Sigmoid colon (tissue), 7 donors: ENCODE data around the gene CTBP2. TPM values are rescaled to one million over a fixed set of nuclear protein-coding genes. Genes with fewer than 3 reads are reported as not detected.
A peak's percentile ranks its signal among the peaks of the same experiment; 100 is the strongest.

Experiments used
- DNase-seq: peaks from one replicate; pipeline ENCODE4 v3.0.0-alpha.2; 2019
- H3K27ac ChIP-seq, 4 donors: fragments of 200-600 bp; sonication (generic); one replicate each; pipeline ENCODE4 v1.5.1; 2016 to 2019; ENCODE audit warnings: mild to moderate bottlenecking in 1 of 4
- H3K27me3 ChIP-seq, 3 donors: fragments of 200-600 bp; sonication (generic); one replicate each; pipeline ENCODE4 v1.5.1; 2019; ENCODE audit warnings: mild to moderate bottlenecking in 1 of 3
- H3K36me3 ChIP-seq, 4 donors: fragments of 200-600 bp; sonication (generic); one replicate each; pipeline ENCODE4 v1.5.1; 2016 to 2019
- H3K4me1 ChIP-seq, 4 donors: fragments of 200-600 bp; sonication (generic); one replicate each; pipeline ENCODE4 v1.5.1; 2017 to 2019
- H3K4me3 ChIP-seq, 4 donors: fragments of 200-600 bp; sonication (generic); one replicate each; pipeline ENCODE4 v1.5.1; 2017 to 2019; ENCODE audit warnings: mild to moderate bottlenecking in 2 of 4, moderate library complexity in 1 of 4
- H3K9me3 ChIP-seq, 4 donors: fragments of 200-600 bp in 3 of 4; sonication (generic) in 3 of 4; one replicate each; pipeline versions ENCODE4 v1.5.1 to v1.6.1; 2013 to 2019
- EP300 ChIP-seq, 4 donors: sonication (generic); formaldehyde crosslinking; IDR thresholded peaks; one replicate each; pipeline ENCODE4 v1.6.1; 2017; ENCODE audit warnings: antibody characterized with exemption in 4 of 4
- POLR2A ChIP-seq, 2 donors: fragments of 450-650 bp; IDR thresholded peaks; one replicate each; pipeline ENCODE4 v1.6.1; 2016; ENCODE audit warnings: antibody characterized with exemption in 2 of 2, mild to moderate bottlenecking in 2 of 2, moderate library complexity in 2 of 2
- POLR2AphosphoS5 ChIP-seq, 4 donors: sonication (generic); formaldehyde crosslinking; IDR thresholded peaks; one replicate each; pipeline ENCODE4 v1.6.1; 2017; ENCODE audit warnings: antibody characterized with exemption in 4 of 4
- WGBS, 2 donors: extraction: QIAGEN DNeasy Blood & Tissue Kit; methylation state at CpG; one replicate each; pipeline ENCODE4 v1.1.7; 2013; 5-methylcytosine and 5-hydroxymethylcytosine counted together
- intact Hi-C: fragments of 100-400 bp; cut with DNase I; formaldehyde crosslinking; loops from one replicate; pipeline ENCODE4 v1.15.1; 2023
- polyA plus RNA-seq, 3 donors: library from polyadenylated mRNA; stranded (reverse); fragments of 200-250 nt; gene quantifications; one replicate each; pipeline ENCODE4 v1.2.3, GENCODE V29; 2013
- total RNA-seq, 4 donors: library from RNA; depleted of rRNA; stranded (reverse); fragments of >200 nt; gene quantifications; one replicate each; pipeline ENCODE4 v1.1.0, GENCODE V29; 2016
- TF ChIP-seq, protein P1 (sequence below), 4 experiments: fragments of 450-650 bp in 3 of 4; fragments of 200-600 bp in 1 of 4; IDR thresholded peaks; one replicate each; pipeline ENCODE4 v1.5.1; 2016 to 2019; ENCODE audit warnings: antibody characterized with exemption in 4 of 4, mild to moderate bottlenecking in 3 of 4, moderate library complexity in 2 of 4
- donor health status: healthy with polysubstance abuse.
- donor health status: Bipolar disorder and iron deficiency.
- donor health status: healthy.

The CTBP2 gene
- total and polyA plus RNA-seq, 7 donors: 31.2 to 62.4 (median 52.0) TPM

DNA sequence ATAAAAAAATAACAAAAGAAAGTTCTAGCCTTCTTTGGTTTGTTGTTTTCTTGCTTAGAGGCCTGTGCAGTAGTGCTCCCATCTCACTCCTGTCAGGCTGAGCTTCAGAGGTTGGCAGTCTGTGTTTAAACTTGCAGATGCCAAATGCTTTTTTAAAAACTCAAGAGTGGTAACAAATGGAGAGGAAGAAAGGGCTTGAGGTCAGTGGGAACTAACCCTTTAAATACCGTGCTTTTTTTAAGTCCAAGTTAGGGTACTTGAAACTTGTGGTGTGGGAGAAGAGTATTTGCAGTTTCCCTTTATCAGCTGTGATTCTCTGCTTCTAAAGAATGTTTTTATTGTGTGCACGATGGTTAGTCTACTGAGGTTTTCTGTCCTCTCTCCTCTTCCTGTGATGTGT lies 189.1 kb downstream of the CTBP2 start:
- no peak for TF ChIP-seq POLR2A (IDR thresholded peaks at IDR 0.05)
- TF ChIP-seq, protein P1, sequence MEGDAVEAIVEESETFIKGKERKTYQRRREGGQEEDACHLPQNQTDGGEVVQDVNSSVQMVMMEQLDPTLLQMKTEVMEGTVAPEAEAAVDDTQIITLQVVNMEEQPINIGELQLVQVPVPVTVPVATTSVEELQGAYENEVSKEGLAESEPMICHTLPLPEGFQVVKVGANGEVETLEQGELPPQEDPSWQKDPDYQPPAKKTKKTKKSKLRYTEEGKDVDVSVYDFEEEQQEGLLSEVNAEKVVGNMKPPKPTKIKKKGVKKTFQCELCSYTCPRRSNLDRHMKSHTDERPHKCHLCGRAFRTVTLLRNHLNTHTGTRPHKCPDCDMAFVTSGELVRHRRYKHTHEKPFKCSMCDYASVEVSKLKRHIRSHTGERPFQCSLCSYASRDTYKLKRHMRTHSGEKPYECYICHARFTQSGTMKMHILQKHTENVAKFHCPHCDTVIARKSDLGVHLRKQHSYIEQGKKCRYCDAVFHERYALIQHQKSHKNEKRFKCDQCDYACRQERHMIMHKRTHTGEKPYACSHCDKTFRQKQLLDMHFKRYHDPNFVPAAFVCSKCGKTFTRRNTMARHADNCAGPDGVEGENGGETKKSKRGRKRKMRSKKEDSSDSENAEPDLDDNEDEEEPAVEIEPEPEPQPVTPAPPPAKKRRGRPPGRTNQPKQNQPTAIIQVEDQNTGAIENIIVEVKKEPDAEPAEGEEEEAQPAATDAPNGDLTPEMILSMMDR (IDR thresholded peaks at IDR 0.05): no peak
- TF ChIP-seq EP300 (IDR thresholded peaks at IDR 0.05): no peak
- no peak for TF ChIP-seq POLR2AphosphoS5 (IDR thresholded peaks at IDR 0.05)
- 47 to 58% methylated on average over 2 of the region's 2 CpGs for WGBS, 2 donors
- DNase-seq: no peak
- Histone ChIP-seq H3K27me3 (no peaks in the 10 kb centered on the region), H3K4me1 (peaks cover 0 to 26% (median 13%) of the 10 kb centered on the region in 4 donors), H3K9me3 (no peaks in the 10 kb centered on the region), H3K36me3 (peaks cover 0 to 60% (median 9%) of the 10 kb centered on the region in 4 donors), H3K27ac (peak overlapping the region; percentile 47 to 55 (median 50)), H3K4me3 (no peak overlapping the region)
- intact Hi-C loops: no loop called here

DNA sequence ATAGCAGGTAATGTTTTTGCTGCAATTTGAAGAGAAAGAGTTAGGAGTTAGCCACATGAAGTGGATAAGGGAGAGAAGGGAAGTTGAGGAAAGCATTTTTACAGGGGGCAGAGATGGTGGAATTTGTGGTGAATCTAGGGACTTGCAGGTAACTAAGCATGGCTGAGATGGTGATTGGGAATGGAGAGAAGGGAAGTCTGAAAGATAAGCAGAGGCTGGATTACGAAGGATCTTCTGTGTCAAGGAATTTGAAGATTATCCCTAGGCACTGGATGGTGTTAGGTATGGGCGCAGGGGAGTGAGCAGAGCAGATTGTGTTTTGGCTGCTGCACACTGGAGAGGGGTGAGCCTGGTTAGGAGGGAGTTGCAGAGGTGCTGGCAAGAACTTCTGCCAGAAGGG lies 193.1 kb downstream of the CTBP2 start:
- DNase-seq: no peak
- peaks cover 0 to 34% (median 9%) of the 10 kb centered on the region in 4 donors for H3K36me3 ChIP-seq
- no peaks in the 10 kb centered on the region for H3K27me3 ChIP-seq
- H3K27ac ChIP-seq: no peak overlapping the region
- H3K4me1 ChIP-seq: peaks cover 0 to 41% (median 24%) of the 10 kb centered on the region in 4 donors
- no peak for TF ChIP-seq EP300 (IDR thresholded peaks at IDR 0.05)
- no peak for TF ChIP-seq POLR2AphosphoS5 (IDR thresholded peaks at IDR 0.05)
- no peak for TF ChIP-seq POLR2A (IDR thresholded peaks at IDR 0.05)
- TF ChIP-seq, protein P1 (IDR thresholded peaks at IDR 0.05): no peak
- WGBS, 2 donors: 95% methylated on average over 2 of the region's 2 CpGs
- H3K9me3 ChIP-seq: no peaks in the 10 kb centered on the region
- intact Hi-C loops: no loop called here
- H3K4me3 ChIP-seq: no peak overlapping the region

DNA sequence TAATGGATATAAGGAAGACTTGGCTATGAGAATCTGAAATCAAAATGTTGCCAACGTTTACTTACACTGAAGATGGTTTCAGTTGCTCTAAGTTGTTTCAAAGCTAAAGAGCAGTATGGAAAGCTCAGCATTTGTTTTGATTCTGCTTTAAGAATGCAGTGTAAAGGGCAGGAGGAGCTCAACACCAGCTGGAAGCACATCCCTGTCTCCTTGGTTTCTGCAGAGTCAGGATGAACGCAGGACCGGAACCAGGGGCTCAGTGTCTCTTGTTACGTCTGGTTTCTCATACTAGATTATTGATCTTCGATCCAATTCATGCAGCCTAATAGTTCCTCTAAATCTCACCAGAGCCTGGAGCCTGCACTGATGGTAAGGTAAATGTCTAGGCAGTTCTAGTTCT lies 194.4 kb downstream of the CTBP2 start:
- 86 to 87% methylated on average over 5 of the region's 5 CpGs for WGBS, 2 donors
- Histone ChIP-seq H3K36me3 (peaks cover 0 to 34% (median 9%) of the 10 kb centered on the region in 4 donors), H3K4me3 (no peak overlapping the region), H3K27ac (no peak overlapping the region), H3K9me3 (no peaks in the 10 kb centered on the region), H3K4me1 (peaks cover 0 to 31% (median 22%) of the 10 kb centered on the region in 4 donors), H3K27me3 (no peaks in the 10 kb centered on the region)
- DNase-seq: no peak
- intact Hi-C loops: no loop called here
- TF ChIP-seq, protein P1 (IDR thresholded peaks at IDR 0.05): no peak
- TF ChIP-seq EP300 (IDR thresholded peaks at IDR 0.05) (no peak), POLR2AphosphoS5 (IDR thresholded peaks at IDR 0.05) (no peak), POLR2A (IDR thresholded peaks at IDR 0.05) (no peak)

DNA sequence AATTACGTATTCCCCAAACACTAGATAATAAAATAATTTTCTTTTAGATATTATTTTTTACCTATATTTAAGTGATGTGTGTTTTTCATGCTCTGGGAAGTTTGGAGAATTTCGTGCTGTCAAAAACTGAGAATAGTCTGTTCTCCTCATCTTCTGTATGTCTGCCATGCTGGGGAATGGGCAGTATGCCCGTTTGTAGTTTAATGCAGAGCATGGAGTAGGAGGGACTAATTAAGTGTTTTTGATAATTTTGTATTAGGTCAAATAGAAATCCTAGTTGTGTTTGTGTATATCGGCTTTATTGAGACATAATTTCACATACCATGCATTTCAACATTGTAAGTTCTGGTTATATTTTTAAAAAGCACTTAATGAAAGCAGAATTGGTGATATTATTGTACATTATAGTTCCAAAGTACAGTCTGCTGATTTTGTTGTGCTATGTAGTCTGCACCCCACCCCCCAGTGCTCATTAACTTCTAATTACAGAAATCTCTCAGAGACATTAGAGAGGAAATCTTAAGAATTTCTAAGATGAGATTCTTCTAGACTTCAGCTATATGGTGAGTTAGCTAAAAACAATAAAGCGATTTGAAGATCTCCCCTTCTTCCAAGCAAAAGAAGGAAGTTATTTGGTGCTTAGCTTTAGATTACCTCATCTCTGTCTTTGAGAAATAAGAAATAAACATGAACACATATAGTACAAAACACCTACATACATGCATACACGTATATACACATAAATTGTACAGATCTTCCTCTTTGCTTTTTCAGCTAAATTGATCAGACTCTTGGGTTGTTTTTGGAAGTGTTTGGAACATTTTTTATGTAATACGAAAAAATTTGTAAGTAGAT lies 196.3 kb downstream of the CTBP2 start:
- Histone ChIP-seq H3K27ac (no peak overlapping the region), H3K9me3 (no peaks in the 10 kb centered on the region), H3K4me3 (no peak overlapping the region), H3K27me3 (no peaks in the 10 kb centered on the region), H3K4me1 (peaks cover 0 to 22% (median 17%) of the 10 kb centered on the region in 4 donors), H3K36me3 (peaks cover 0 to 27% (median 8%) of the 10 kb centered on the region in 4 donors)
- 88% methylated on average over 7 of the region's 7 CpGs for WGBS, 2 donors
- TF ChIP-seq POLR2AphosphoS5 (IDR thresholded peaks at IDR 0.05): no peak
- TF ChIP-seq, protein P1 (IDR thresholded peaks at IDR 0.05): no peak
- TF ChIP-seq POLR2A (IDR thresholded peaks at IDR 0.05): no peak
- TF ChIP-seq EP300 (IDR thresholded peaks at IDR 0.05): no peak
- no peak for DNase-seq
- intact Hi-C loops: no loop called here
